HepG2 (cell line): ENCODE measurements around the gene THRA. TPM values are rescaled to one million over a fixed set of nuclear protein-coding genes. Genes with fewer than 3 reads are reported as not detected.

Source experiments
- BATF2 ChIP-seq: sonication (generic); formaldehyde crosslinking; IDR thresholded peaks from 2 replicates; pipeline ENCODE4 v1.8.0; 2022; ENCODE audit warnings: mild to moderate bottlenecking, missing genetic modification reagents, moderate library complexity
- DMAP1 ChIP-seq: IDR thresholded peaks from 2 replicates; pipeline ENCODE4 v1.6.1; 2016
- DPF2 ChIP-seq: sonication (generic); formaldehyde crosslinking; IDR thresholded peaks from 2 replicates; pipeline ENCODE4 v1.4.0; 2020; ENCODE audit warnings: mild to moderate bottlenecking, low read depth, missing genetic modification reagents, borderline replicate concordance
- ELF3 ChIP-seq: IDR thresholded peaks from 2 replicates; pipeline ENCODE4 v1.6.1; 2016; ENCODE audit warnings: missing genetic modification reagents, missing compliant biosample characterization
- ESRRA ChIP-seq: sonication (generic); formaldehyde crosslinking; IDR thresholded peaks from 2 replicates; pipeline ENCODE4 v1.5.1; 2020; ENCODE audit warnings: mild to moderate bottlenecking, low read depth, missing genetic modification reagents
- KDM5A ChIP-seq: fragments of 200-600 bp; sonication (generic); IDR thresholded peaks from 2 replicates; pipeline ENCODE4 v1.7.0; 2018; ENCODE audit warnings: antibody characterized with exemption, mild to moderate bottlenecking, low read length, borderline replicate concordance
- MBD4 ChIP-seq: IDR thresholded peaks from 2 replicates; pipeline ENCODE4 v1.6.1; 2012; ENCODE audit warnings: low read length, inconsistent platforms, borderline replicate concordance
- MED13 ChIP-seq: sonication (generic); formaldehyde crosslinking; IDR thresholded peaks from 2 replicates; pipeline ENCODE4 v1.5.0; 2020; ENCODE audit warnings: missing genetic modification reagents
- PRMT3 ChIP-seq: sonication (generic); formaldehyde crosslinking; IDR thresholded peaks from 2 replicates; pipeline ENCODE4 v1.8.1; 2022; ENCODE audit warnings: low read depth, mild to moderate bottlenecking, moderate library complexity, missing genetic modification reagents, borderline replicate concordance
- SALL1 ChIP-seq: sonication (generic); formaldehyde crosslinking; IDR thresholded peaks from 2 replicates; pipeline ENCODE4 v1.8.0; 2022; ENCODE audit warnings: mild to moderate bottlenecking, missing genetic modification reagents
- SMARCE1 ChIP-seq: fragments of 450-650 bp; IDR thresholded peaks from 2 replicates; pipeline ENCODE4 v1.6.1; 2017; ENCODE audit warnings: borderline replicate concordance
- SRSF4 ChIP-seq: fragments of 200-400 bp; formaldehyde crosslinking; IDR thresholded peaks from one replicate; pipeline ENCODE4 v1.6.1; 2018; ENCODE audit warnings: mild to moderate bottlenecking, low read depth, low read length, moderate library complexity; ENCODE audit not compliant: poor library complexity, severe bottlenecking
- THAP11 ChIP-seq: IDR thresholded peaks from 2 replicates; pipeline ENCODE4 v1.6.1; 2016; ENCODE audit warnings: missing biosample characterization, missing genetic modification reagents
- THYN1 ChIP-seq: sonication (generic); formaldehyde crosslinking; IDR thresholded peaks from 2 replicates; pipeline ENCODE4 v1.8.1; 2023; ENCODE audit warnings: low read depth, mild to moderate bottlenecking, moderate library complexity, missing genetic modification reagents, borderline replicate concordance
- ZBTB3 ChIP-seq: sonication (generic); formaldehyde crosslinking; IDR thresholded peaks from 2 replicates; pipeline ENCODE4 v1.4.0; 2020; ENCODE audit warnings: low read depth, mild to moderate bottlenecking, moderate library complexity, missing genetic modification reagents, borderline replicate concordance
- ZHX1 ChIP-seq: sonication (generic); formaldehyde crosslinking; IDR thresholded peaks from 2 replicates; pipeline ENCODE4 v1.8.1; 2022; ENCODE audit warnings: low read depth, mild to moderate bottlenecking, missing genetic modification reagents
- ZNF121 ChIP-seq: sonication (generic); formaldehyde crosslinking; IDR thresholded peaks from 2 replicates; pipeline ENCODE4 v1.5.0; 2020; ENCODE audit warnings: mild to moderate bottlenecking, missing genetic modification reagents
- ZNF136 ChIP-seq: sonication (generic); formaldehyde crosslinking; IDR thresholded peaks from 2 replicates; pipeline ENCODE4 v1.8.1; 2022; ENCODE audit warnings: low read depth, mild to moderate bottlenecking, moderate library complexity, missing genetic modification reagents
- ZNF205 ChIP-seq: IDR thresholded peaks from 2 replicates; pipeline ENCODE4 v1.6.1; 2018; ENCODE audit warnings: missing biosample characterization, missing genetic modification reagents
- ZNF30 ChIP-seq: sonication (generic); formaldehyde crosslinking; IDR thresholded peaks from 2 replicates; pipeline ENCODE4 v1.5.0; 2020; ENCODE audit warnings: mild to moderate bottlenecking, missing genetic modification reagents
- ZNF382 ChIP-seq: sonication (generic); formaldehyde crosslinking; IDR thresholded peaks from 2 replicates; pipeline ENCODE4 v1.5.0; 2020; ENCODE audit warnings: missing genetic modification reagents, mild to moderate bottlenecking, borderline replicate concordance
- ZNF441 ChIP-seq: sonication (generic); formaldehyde crosslinking; IDR thresholded peaks from 2 replicates; pipeline ENCODE4 v1.7.0; 2021; ENCODE audit warnings: missing genetic modification reagents, borderline replicate concordance
- ZNF484 ChIP-seq: sonication (generic); formaldehyde crosslinking; IDR thresholded peaks from 2 replicates; pipeline ENCODE4 v1.5.1; 2020; ENCODE audit warnings: mild to moderate bottlenecking, low read depth, missing genetic modification reagents, borderline replicate concordance
- ZNF644 ChIP-seq: IDR thresholded peaks from 2 replicates; pipeline ENCODE4 v1.6.1; 2016; ENCODE audit warnings: low read depth
- ZNF816 ChIP-seq: sonication (generic); formaldehyde crosslinking; IDR thresholded peaks from 2 replicates; pipeline ENCODE4 v1.8.0; 2022; ENCODE audit warnings: missing genetic modification reagents, mild to moderate bottlenecking, borderline replicate concordance
- polyA plus RNA-seq, 8 experiments: library from polyadenylated mRNA; depleted of rRNA in 3 of 8; stranded (reverse) in 7 of 8; unstranded in 1 of 8; fragments of >200 nt; fragmentation: Illumina TruSeq in 4 of 8; extraction: Trizol in 4 of 8; gene quantifications; 2 replicates each; pipeline versions ENCODE4 v1.2.1 to v1.2.3, GENCODE V29; 2011 to 2016; ENCODE audit warnings: low read depth in 4 of 8, missing spikeins in 1 of 8, mixed read lengths in 1 of 8; ENCODE audit not compliant: insufficient read depth in 1 of 8
- total RNA-seq, 5 experiments: library from RNA; depleted of rRNA; stranded (reverse); fragments of >200 nt; fragmentation: Illumina TruSeq; extraction: Trizol; gene quantifications; 2 replicates each; pipeline ENCODE4 v1.2.3, GENCODE V29; 2016; ENCODE audit warnings: low read depth in 1 of 5
- TF ChIP-seq, protein P1 (sequence below): sonication (generic); formaldehyde crosslinking; IDR thresholded peaks from 2 replicates; pipeline ENCODE4 v1.5.0; 2020; ENCODE audit warnings: mild to moderate bottlenecking, missing genetic modification reagents

THRA gene
- total and polyA plus RNA-seq, 2 of the 13 experiments (the other 11 are each of a cell fraction or from before 2014, with no cell fraction given) = 8.0 to 9.9 TPM

GRCh38 chr17:40139566-40140058 is 76.8 kb downstream of the THRA start (continued):
- TF ChIP-seq, protein P1, sequence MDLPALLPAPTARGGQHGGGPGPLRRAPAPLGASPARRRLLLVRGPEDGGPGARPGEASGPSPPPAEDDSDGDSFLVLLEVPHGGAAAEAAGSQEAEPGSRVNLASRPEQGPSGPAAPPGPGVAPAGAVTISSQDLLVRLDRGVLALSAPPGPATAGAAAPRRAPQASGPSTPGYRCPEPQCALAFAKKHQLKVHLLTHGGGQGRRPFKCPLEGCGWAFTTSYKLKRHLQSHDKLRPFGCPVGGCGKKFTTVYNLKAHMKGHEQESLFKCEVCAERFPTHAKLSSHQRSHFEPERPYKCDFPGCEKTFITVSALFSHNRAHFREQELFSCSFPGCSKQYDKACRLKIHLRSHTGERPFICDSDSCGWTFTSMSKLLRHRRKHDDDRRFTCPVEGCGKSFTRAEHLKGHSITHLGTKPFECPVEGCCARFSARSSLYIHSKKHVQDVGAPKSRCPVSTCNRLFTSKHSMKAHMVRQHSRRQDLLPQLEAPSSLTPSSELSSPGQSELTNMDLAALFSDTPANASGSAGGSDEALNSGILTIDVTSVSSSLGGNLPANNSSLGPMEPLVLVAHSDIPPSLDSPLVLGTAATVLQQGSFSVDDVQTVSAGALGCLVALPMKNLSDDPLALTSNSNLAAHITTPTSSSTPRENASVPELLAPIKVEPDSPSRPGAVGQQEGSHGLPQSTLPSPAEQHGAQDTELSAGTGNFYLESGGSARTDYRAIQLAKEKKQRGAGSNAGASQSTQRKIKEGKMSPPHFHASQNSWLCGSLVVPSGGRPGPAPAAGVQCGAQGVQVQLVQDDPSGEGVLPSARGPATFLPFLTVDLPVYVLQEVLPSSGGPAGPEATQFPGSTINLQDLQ (CRISPR knock-in tag) = no peak
- no peak; the same call in 1 of the 2 replicates for TF ChIP-seq ELF3 (CRISPR knock-in tag)
- TF ChIP-seq BATF2 = no peak
- TF ChIP-seq ESRRA (CRISPR knock-in tag) = no peak
- no peak for TF ChIP-seq ZNF644 (CRISPR knock-in tag)
- no peak for TF ChIP-seq MBD4
- no peak for TF ChIP-seq DPF2
- peak; percentile 60; the same call in 1 of the 2 replicates for TF ChIP-seq KDM5A
- no peak for TF ChIP-seq ZNF484 (CRISPR knock-in tag)
- peak; percentile 21; the same call in 1 of the 2 replicates for TF ChIP-seq DMAP1
- no peak for TF ChIP-seq ZNF136 (CRISPR knock-in tag)
- 0 out of 2 replicates have a peak, but pooled peaks have one; percentile 75 for TF ChIP-seq ZNF816 (CRISPR knock-in tag)
- no peak for TF ChIP-seq ZNF30 (CRISPR knock-in tag)
- peak; percentile 12; the same call in 1 of the 2 replicates for TF ChIP-seq MED13 (CRISPR knock-in tag)
- no peak for TF ChIP-seq PRMT3 (CRISPR knock-in tag)
- TF ChIP-seq THYN1 (CRISPR knock-in tag) = no peak
- TF ChIP-seq ZNF441 (CRISPR knock-in tag) = no peak
- TF ChIP-seq THAP11 (CRISPR knock-in tag) = no peak
- peak; percentile 10 for TF ChIP-seq SALL1 (CRISPR knock-in tag)
- TF ChIP-seq ZHX1 (CRISPR knock-in tag) = no peak
- TF ChIP-seq ZBTB3 (CRISPR knock-in tag) = no peak
- TF ChIP-seq SMARCE1 = no peak
- TF ChIP-seq ZNF205 (CRISPR knock-in tag) = peak; percentile 71; the same call in 1 of the 2 replicates
- no peak for TF ChIP-seq ZNF382 (CRISPR knock-in tag)
- TF ChIP-seq SRSF4 = no peak
- peak; percentile 100 for TF ChIP-seq ZNF121 (CRISPR knock-in tag)
